Epithelial cell of esophagus (primary cell): ENCODE data around the gene GATA1.
"Not testable (repeated sequence)": the region's sequence is repeated elsewhere in the genome, so short reads cannot be mapped to it uniquely, and the experiment has no call there.

Source experiments
- DNase-seq: peaks from one replicate; pipeline ENCODE4 v3.0.0; 2010; ENCODE audit warnings: low read depth
- H3K4me3 ChIP-seq: 2 replicates; pipeline ENCODE4 v1.5.1; 2011; ENCODE audit warnings: mild to moderate bottlenecking, low read length, control low read depth
- CTCF ChIP-seq: IDR thresholded peaks from 2 replicates; pipeline ENCODE4 v1.5.1; 2011; ENCODE audit warnings: low read depth, mild to moderate bottlenecking, low read length, control low read depth, inconsistent platforms; ENCODE audit not compliant: insufficient read depth; ENCODE audit errors: missing control alignments

GATA1 gene

GRCh38 chrX:48806081-48806480 lies 19.7 kb downstream of the GATA1 start:
- DNase-seq: peak; percentile 2
- no peak for TF ChIP-seq CTCF
- H3K4me3 ChIP-seq: no peak overlapping the region

GRCh38 chrX:48813644-48814043 lies 27.3 kb downstream of the GATA1 start:
- DNase-seq: no peak
- H3K4me3 ChIP-seq: no peak overlapping the region
- TF ChIP-seq CTCF: no peak

GRCh38 chrX:48814722-48815121 lies 28.3 kb downstream of the GATA1 start:
- H3K4me3 ChIP-seq: no peak overlapping the region
- no peak for TF ChIP-seq CTCF
- no peak for DNase-seq

GRCh38 chrX:48815266-48815665 lies 28.9 kb downstream of the GATA1 start:
- no peak for TF ChIP-seq CTCF
- no peak for DNase-seq
- no peak overlapping the region for H3K4me3 ChIP-seq

GRCh38 chrX:48816014-48816810 lies 29.8 kb downstream of the GATA1 start:
- no peak for DNase-seq
- no peak for TF ChIP-seq CTCF
- no peak overlapping the region for H3K4me3 ChIP-seq

GRCh38 chrX:48818098-48818497 lies 31.7 kb downstream of the GATA1 start:
- no peak for TF ChIP-seq CTCF
- no peak overlapping the region for H3K4me3 ChIP-seq
- no peak for DNase-seq

GRCh38 chrX:48818866-48819265 lies 32.5 kb downstream of the GATA1 start:
- no peak for DNase-seq
- no peak for TF ChIP-seq CTCF
- no peak overlapping the region for H3K4me3 ChIP-seq

- not testable (repeated sequence) for H3K4me3 ChIP-seq, DNase-seq
Measured at GRCh38 chrX:48819394-48819793, 33.0 kb downstream of the GATA1 start.
